GM19025 (cell line): ENCODE measurements around the gene GPR158.

ENCODE experiments used
- ATAC-seq: cut with Tn5 transposase; IDR thresholded peaks from one replicate; pipeline ENCODE4 v1.9.1; 2021; ENCODE audit warnings: mild to moderate bottlenecking, low read depth, moderate library complexity; ENCODE audit not compliant: unreplicated experiment

Gene GPR158

DNA sequence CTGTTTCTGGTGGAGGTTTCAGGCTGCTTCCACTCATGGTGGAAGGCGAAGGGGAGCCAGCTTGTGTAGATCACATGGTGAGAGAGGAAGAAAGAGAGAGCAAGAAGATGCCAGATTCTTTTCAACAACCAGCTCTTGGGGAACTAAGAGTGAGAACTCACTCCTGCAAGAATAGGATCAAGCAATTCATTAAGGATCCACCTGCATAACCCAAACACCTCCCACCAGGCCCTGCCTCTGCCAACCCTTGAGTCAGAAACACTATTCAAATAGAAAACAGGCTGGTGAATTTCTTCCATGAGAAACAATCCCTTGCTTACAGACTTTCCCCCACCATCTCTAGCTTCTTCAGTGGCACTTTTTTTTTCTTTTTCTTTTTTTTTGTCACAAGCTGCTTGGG is 317.2 kb downstream of the GPR158 start:
- ATAC-seq: no peak

DNA sequence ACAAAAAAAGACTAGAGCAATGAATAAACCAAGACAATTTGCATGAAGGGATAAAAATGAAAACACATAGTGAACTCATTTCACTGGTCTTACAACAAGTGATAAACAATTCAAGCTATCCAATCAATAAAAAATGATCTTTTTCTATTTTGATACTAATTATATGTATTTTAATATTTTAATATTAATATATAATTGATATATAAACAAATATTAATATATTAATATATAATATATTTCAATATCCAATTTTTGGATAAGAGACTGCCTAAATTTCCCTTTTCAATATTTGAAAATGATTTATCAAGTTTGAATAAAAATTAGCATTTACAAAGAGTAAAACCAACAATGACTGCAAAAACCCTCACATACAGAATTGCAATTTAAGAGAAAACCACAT is 317.9 kb downstream of the GPR158 start:
- ATAC-seq: no peak

DNA sequence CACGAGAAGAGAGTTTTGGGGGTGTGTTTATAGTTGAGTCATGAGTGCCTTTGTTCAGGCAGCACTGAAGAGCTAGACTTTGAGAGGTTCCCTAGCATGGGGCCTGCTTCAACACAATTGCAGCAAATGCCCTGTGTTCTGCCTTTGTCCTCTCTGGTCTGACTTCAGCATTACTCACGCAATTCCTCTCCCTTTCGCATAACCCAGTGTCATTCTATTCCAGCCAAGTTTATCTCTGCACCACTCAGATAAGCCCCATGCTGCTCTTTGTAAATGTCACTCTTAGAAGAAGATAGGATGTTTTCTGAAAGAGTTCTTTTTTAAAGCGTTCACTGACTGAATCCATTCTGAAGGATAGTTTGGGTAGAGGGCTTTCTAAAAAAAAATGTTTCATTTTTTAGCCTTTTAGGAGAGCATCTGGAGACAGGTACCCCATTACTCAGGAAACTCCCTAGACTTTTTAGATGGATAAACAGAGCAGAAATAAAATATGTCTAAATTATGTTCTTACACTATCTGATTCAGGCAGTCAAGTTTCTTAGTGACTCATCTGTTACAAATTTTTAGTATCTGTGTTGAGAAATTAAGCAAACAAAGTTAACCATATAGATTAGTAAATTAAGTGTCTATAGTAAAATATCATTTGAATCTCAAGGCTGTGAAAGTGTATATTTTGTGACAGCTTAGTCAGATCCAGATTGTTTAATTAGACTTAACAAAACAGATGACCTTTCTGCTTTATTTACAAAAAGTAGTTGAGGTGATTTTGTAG is 318.5 kb downstream of the GPR158 start:
- ATAC-seq: no peak

DNA sequence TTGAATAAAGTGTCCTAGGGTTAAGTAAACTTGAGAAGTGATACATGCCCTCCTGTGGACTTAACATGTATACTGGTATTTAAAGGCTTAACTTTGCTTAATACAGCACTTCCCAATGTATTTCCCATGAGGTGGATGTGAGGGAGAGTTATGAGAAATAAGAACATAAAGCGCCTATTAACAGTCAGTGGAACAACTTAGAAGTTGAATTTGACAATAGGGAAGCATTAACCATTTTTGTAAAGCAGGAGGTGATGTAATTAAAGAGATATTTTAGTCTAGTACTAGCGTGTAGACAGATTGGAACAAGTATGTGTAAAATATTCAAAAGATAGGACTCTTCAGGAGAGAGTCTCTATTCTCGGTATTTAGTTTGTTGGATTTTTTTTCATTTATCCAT is 322.4 kb downstream of the GPR158 start:
- ATAC-seq: no peak

DNA sequence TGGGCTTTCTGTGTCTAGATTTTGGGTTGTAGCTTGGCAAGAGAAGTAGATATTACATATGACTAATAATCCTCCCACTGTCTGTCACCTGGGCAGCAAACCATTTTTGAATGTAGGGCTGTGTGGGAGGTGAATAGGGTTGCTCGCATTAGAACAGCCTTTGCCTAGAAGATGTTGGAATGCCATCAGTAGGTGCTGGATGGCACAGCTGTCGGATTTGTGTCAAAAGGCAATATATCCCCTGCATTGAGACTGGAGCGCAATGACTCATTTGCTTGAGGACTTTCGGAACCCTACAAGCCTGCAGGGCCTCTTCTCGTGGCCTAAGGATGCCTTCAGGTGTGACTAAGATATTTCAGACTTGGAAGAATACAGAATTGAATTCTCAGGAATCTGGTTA is 323.8 kb downstream of the GPR158 start:
- ATAC-seq: no peak

DNA sequence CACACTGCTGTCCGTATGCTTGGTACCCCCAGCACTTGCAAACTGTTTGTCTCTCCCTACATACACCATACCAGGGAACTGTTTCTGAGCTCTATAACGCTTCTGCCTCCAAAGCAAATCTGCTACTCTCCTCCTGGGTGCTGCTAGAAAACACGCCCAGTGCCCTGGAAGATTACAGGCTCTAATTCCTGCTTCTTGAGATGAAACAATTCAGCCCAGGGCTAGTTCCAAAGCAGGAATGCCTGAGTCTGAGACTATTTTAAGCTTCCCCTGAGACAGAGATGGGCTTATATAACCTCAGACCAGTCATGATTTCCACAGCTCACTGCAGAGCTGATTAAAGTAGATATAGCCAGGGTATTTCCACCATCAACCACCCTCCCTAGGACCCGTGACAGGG is 327.1 kb downstream of the GPR158 start:
- ATAC-seq: no peak

DNA sequence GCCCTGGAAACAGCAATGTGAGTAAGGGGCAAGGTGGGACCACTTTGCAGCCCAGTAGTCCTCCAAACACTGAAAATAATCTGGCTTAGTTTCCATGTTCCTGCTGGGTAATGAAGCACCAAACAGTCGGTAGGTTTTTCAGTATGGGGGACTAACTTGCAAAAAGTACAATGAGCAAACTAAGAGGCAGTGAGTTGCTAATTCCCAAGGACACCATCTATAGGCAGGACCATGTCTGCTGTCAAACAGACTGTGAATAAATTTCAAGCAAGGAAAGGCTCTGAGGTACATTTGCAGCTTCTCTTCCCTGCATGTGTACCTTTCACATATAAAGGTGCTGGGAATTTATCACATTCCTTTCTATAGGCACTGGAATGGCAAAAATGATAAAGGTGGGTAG is 327.7 kb downstream of the GPR158 start:
- ATAC-seq: no peak

DNA sequence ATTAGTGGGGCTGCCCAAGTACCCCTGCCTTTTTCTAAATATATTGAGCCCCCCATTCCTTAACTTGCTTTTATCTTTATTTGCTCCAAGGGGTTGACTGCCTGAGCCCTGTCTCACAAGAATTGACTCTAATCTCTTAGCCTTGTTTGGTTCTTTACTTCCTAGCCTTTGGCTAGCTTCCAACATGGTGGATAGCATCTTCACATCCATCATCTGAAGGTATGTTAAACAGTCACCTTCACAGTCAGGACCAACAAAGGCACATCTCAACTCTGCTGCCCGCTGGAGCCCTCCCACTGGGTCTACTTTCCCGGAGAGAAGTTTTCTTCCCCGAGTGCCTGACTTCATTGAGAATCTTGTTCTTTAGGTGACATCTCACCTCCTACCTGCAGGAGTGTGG is 329.5 kb downstream of the GPR158 start:
- ATAC-seq: no peak

DNA sequence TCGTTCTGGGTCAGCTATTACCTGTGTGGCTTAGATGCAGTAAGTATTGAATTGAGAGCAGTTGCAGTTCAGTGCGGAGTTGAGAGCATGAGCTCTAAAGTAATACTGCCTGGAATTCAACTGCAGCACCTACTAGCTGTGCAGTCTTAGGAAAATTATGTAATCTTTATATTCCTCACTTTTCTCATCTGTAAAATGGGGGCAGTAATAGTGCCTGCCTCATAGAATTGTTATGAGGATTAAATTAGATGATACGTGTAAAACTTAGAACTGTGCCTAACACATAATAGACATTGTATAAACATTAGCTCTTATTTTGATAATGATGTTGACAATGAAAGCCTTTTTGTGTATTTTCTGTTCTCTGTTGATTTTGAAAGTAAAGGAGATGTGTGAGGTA is 330.0 kb downstream of the GPR158 start:
- no peak for ATAC-seq

DNA sequence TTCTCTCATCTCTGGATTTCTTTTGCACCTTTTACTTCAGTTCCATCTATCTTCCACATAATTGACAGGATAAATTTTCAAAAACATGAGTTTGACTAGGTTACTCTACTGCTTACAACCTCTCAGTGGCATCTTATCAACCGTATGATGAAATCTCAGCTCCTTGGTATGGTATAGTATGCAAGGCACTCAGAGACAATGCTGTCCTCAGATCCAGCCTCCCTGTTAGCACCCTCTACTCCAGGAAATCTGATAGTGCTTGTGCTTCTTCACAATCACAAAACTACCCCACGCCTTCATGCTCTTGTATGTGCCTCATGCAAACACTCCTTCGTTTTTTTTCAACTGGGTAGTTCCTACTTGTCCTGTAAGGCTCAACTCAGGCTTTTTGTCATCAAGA is 330.7 kb downstream of the GPR158 start:
- no peak for ATAC-seq

DNA sequence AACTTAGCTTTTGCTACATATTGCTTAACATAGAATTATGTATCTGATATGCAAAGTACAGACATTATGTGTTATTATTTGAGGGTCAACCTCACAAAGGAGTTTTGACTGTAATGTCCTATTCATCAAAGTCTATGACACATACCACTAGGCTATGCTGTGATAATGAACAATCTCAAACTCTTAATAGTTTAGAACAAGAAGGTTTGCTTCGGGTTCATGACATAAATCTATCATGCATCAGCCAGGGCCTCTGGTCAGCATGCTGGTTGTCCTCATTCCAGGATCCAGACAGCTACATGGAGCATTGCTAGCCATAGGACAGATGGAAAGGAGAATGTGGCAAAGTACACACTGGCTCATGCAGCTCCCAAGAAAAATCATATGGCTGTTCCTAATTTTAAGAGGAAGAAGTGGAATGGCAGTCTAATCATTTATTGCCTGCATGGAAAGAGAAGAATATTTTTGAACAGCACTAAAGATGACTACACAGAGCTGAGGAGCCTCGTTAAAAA is 332.1 kb downstream of the GPR158 start:
- no peak for ATAC-seq

DNA sequence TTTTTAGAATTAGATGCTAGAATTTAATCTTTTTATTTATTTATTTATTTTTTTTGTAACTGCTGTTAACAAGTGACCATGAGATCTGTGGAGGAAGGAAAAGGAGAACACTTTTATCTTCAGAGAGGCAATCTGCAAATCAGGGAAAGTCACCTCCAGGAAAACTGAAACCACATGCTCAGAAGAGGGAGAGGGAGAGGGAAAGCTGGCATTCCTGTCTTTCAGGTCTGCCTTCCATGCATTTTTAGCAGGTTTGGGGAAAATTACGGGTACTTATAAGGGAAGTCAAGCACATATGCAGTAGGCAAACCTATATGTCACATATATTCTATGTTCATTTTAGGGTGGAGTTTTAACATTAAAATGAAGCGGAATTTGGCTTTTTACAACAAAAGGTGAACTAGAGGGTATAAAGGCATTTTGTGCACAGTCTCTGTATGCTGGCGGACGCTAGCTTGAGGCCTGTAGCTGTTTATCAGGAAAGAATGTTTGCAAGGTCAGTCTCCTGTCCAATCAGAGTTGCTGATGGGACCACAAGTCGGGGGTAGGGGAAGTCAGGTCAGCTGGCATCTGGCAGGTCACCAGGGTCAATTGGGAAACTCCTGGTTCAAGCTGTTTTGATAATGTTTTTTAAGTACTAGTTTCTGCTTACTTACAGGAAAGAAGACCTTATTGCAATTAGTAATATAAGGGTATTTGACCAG is 333.5 kb downstream of the GPR158 start:
- no peak for ATAC-seq

DNA sequence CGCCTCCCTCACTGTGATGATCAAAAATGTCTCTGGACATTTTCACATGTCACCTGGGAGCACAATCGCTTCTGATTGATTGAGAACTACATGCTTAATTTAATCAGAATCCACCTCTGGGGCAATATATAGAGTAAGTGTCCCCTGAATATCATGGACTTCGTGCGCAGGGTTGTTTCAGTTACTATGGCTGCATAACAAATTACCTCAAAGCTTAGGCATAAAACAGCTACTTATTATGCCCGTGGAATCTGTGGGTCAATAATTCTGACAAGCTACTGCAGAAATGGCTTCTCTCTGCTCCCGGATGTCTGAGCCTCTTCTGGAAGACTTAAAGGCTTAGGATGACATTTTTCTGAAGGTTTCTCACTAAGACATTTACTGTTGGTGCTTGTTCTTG is 334.4 kb downstream of the GPR158 start:
- no peak for ATAC-seq

DNA sequence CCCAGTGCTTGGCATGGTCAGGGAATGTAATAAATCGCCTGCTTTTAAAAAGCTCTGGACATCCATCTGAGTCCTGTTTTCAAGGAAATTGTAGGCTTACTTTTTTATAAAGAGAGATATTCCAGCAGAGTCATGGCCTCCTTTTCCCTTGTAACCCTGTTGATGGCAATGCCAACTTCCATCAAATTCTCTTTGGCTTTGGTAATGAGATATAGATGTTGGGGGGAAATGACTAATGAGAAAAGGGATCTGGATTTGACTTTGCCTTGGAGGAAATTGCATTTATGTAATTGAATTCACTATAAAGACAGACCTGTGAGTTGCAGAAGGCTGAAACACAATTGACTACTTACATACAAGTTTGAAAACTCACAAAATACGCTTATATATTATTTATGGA is 347.5 kb downstream of the GPR158 start:
- no peak for ATAC-seq

DNA sequence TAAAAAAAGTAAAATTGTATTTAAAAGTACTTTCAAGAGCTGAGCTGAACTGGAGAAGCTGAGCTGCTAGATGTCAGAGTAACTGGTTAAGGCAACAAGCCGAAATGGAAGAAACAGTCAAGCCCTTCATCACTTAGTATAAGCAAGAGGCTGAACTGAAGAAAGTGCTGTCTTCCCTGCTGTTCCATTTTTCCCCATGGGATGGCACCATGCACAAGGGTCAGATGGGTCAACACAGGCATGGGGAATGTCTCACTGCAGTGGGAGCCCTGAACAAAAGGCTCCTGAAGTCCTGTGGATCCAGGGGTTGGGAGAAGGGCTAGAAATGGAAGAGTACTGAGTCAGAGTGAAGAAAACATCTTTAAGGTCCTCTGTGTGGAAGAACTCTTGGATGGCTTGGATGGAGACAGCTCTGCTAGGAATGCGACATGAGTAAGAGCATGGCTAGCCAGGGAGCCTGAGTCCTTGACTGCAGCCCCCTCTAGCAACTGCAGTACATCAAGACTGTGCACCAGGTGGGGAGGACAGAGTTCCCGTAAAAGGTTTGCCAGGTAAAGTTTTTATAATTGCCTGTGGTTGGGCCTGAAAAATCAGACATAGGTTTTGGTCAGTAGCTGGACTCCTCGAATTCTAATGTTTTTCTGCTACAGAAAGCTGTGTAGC is 348.3 kb downstream of the GPR158 start:
- no peak for ATAC-seq

DNA sequence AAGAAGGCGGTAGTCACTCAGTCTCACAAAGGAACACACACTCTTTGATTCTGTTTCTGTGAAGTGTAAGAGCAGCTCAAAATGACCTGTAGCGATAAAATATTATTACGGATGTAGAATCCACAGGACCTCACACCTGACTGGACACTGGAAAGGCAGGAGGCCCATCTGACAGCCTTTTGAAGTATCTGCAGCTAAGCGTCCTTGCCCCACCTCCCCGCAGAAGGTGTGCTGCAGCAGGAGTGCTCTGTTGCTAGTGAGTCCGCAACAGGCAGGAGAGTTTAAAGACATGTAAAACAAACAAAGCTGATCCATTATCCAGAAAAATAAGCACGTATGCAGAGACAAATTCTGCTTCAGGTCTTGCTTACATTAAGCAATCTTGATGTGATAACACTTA is 355.5 kb downstream of the GPR158 start:
- no peak for ATAC-seq

DNA sequence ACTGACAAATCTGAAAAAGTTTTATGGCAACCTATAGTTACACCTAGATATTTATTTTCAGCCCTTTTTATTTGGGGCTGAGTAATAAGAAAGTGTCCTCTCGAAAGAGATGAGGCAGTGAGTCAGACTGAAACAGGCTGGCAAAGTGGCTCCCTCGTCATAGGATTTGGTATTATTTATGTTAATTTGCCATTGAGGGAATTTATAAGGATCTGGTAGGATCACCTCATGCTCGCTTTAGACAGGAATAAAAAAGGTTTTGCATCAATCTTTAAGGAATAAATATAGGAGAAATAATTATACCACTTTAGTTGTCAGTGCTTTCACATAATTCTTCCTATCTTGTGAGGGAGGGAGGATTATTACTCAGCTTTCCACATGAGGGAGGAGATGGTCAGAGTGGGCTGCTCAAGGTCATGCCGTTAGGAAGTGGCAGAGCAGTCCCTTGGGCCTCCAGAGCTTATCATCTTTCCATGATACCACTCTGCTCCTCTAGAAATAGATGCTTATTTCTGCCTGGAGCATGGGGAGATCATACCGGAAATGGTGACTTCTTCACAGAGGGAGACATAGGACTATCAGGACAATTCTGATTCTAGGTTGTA is 356.8 kb downstream of the GPR158 start:
- no peak for ATAC-seq

DNA sequence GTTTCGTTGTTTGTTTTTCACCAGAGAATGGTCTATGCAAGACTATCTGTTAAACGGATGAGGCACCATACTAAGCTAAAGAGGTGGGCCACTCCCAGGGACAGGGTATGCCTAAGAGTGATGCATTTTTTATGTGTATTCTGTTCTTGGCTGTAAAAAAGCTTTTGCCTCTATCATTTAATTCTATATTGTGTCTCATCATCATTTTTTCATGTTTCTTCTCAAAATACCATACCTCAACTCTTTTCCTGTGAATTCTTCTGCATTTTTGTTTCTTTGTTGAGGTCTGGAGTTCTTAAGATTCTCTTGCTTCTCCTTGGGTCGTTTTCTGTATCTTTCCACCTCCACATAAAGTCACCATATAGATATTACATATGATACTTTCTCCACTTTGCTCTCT is 357.4 kb downstream of the GPR158 start:
- no peak for ATAC-seq

DNA sequence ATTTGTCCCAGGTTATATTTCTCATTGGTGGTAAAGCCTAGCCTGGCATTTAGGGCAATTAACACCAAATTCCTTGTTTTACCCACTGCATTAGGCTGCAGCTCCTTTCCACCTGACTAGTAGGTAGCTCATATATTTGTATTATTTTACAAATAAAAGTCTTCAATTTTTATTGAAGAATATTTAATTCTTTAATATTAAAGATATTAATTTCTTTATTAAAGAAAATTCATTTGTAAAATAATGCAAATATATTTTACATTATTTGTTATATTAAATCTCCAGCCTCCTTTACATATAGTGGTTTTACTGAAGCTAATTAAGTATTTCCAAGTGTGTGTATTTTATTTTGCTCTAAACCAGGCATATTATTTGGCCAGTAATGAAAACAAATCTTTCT is 361.2 kb downstream of the GPR158 start:
- no peak for ATAC-seq

DNA sequence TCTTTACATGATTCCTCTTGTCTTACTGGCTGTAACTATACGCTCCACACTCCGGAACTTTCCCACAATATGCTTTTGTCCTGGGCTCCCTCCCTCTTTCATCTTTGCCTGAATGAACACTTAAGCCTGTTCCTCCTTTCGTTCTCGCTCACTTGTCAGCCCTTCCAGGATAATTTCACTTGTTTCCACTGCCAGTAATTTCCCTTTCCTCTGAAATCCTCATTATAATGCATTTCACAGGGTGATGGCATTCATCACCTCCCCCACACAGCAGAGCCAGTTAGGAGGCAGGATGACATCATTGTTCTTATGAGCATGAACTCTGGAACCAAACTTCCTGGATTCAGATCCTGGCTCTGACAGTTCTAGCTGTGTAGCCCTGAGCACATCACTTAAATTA is 372.6 kb downstream of the GPR158 start:
- no peak for ATAC-seq

DNA sequence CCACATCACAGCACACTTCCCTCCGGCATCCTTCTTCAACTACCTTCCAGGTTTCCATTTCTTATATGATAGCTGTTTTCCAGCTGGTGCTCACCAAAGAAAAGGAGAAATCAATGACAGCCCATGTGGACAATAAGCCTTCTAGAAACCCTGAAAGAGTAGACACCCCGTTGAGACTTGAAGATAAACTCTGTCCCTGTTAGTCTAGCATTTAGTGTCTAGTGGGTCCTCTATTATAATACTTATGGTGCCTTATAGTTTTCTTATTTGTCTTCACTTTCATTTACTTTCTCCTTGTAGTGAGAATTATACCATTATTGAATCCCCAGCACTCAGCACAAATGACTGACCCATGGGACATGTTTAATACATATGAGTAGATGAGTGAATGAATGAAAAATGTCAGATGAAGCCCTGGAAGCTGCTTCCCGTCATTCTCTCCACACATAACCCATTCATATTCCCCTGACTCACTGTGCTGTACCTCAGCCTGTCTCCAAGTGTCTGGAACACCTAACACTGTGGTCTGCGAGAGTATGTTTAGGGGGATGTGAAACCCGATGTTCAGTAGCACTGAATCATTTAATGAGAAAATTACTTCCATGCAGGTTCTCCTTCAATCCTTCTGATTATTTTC is 377.6 kb downstream of the GPR158 start:
- ATAC-seq: no peak
